Activated CD4-positive, alpha-beta T cell treated with anti-CD3 and anti-CD28 coated beads, Interleukin-2, amount 50 U/mL, for 48 hours (primary cell): ENCODE measurements around the gene TSEN15.
A peak's percentile ranks its signal among the peaks of the same experiment; 100 is the strongest.
"Not testable (repeated sequence)": the region's sequence is repeated elsewhere in the genome, so short reads cannot be mapped to it uniquely, and the experiment has no call there.

ENCODE experiments used
- DNase-seq, 2 experiments: peaks; one replicate each; pipeline ENCODE4 v3.0.0-alpha.2; 2020

The TSEN15 gene

DNA sequence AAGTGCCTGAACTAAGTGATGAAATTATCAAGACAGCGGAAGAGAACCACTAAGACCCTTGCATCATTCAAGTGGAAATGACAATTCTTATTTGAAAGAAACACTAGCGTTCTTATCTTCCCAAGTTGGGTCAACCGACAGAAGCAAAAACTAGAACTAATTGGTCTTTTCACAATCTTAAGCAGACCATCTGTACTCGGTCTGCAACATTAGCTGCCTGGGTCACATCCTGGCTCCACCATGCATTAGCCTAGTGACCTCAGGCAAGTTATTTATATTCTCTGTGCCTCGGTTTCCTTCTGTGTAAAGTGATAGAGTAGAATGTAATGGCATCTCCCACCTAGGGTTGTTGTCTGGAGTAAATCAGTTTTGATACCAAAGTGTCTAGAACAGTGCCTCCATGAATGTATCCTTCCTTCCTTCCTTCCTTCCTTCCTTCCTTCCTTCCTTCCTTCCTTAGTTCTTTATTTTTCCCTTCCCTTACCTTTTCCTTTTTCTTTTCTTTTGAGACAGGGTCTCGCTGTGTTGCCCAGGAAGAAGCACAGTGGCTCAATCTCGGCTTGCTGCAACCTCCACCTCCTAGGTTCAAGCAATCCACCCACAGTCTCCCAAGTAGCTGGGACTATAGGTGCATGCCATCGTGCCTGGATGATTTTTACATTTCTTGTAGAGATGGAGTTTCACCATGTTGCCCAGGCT lies 20.0 kb upstream of the TSEN15 start:
- no peak for DNase-seq

DNA sequence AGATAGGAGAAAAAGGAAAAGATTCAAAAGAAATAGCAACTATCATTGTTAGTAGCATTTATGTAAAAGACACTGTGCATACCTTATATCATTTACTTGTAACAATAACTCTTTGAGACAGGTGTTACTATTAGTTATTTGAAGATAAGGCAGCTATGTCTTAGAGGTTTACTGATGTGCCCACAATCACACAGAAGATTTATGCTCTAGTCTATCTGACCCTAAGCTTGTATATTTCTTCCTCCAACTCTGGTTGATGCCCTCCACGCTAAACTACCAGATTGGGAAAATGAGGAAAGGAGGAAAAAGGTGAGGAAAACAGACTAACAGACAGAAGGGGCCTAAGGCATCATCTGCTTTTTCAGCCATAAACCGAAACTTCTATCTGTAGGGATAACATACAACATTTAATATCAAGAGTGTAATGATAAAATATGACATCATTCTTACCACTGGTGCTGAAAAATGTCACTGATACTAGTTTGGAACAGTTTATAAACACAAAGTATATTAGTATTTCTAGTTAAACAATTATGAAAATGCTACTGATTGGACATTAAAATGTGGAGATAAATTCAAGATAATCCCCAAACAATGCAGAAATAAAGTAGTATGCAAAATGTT lies 19.1 kb upstream of the TSEN15 start:
- no peak for DNase-seq

DNA sequence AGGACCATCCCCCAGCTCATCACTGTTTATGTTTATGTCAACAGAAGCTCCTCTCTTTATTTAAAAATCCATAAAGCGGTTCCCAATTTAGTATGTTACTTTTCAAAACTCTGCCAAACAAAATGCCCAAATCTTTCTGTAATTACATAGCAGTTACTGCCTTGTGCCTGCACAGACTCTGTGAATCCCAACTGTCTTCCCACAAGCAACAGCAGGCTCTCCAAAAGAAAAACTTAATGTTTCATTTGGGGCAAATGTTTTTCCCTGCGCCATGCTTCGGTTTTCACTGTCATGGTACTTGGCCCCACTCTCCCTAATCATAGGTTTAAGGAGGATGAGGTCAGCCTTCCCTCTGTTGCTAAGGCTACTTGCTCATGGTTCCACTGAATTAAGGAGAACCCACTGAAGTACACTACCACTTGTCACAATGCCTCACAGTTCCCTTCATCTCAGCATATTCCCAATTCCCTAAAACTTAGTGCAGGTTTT lies 18.6 kb upstream of the TSEN15 start:
- no peak for DNase-seq

DNA sequence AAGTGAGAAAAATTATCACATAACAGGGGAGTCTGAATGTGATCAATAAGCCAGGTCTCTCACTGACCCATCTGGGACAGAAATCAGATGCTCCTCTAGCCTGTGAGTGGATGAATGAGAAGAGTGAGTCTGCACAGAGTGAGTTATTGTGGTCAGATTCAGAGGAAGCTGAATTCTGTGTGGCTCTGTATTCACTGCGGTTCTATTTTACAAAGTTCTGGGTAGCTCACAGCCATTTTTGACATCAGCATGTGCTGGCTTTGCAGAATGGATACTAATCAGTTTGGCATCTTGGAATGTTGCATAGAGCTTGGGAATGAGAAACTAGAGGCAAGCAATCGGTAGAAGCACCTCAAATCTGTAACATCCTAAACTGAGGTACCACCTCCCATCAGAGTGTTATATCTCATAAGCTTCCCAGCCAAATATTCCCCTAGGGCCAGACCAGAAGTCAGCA lies 17.8 kb upstream of the TSEN15 start:
- DNase-seq = no peak

DNA sequence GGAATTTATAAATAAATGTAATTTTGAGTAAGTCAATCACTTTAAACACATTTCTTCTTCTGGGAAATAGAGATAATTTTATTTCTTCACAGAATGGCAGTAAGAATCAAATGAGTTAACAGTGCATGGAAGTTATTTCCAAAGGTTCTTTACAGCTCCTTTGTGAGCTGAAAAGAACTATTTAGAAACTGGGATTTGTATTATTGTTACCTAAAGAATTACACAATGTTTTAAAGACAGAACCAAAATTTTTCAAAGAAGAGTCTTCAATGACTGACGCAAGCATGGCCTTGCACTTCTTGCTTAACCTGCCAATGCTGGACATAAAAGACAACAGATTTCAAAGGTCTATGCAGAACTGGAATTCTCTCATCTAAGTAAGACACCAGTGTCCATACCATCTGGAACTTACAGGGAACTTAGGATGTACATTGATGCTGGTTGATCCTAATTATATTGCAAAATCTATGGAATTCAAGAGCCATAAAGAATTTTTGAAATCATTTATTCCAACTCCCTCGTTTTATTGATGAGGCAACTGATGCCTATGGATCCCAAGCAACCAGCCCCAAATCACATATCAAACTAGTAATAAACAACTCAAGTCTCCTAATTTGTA lies 16.7 kb upstream of the TSEN15 start:
- DNase-seq = no peak

DNA sequence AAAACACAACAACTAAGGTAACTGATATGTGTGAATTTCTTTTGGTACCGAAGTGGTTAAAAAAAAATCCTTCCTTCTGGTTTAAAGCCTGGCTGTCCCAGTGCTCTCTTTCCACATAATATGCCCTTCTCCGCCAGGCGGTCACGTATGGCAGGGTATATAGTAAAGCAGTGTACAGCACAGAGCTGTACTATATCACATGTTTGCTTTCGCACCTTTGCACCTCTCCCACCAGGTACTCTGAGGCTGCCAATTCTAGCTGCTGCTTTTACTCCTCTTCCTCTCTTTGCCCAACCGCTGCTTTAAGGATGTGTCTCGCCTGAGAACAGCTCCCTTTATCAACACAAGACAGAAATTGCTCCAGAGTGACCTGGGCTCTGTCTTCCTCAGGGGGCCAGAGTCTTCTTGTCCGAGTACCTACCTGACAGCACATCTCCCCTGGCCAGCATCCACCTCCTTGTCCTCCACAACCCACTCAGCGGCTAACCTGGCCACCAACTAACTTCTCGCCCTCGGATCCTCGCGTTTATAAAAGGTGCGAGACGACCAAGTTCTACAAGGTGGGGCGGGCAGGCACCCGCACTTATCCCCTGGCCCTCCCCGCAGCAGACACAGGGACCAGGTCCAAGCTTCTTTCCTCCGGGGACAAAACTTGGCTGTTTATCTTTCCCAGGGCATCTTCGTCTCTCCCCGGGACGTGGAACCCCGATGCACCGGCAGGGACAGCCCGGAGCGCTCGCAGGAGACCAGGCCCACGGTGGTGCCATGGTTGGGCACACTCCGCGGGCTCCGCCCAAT lies 15.6 kb upstream of the TSEN15 start:
- DNase-seq = peak in 1 of 2 experiments; percentile 8

DNA sequence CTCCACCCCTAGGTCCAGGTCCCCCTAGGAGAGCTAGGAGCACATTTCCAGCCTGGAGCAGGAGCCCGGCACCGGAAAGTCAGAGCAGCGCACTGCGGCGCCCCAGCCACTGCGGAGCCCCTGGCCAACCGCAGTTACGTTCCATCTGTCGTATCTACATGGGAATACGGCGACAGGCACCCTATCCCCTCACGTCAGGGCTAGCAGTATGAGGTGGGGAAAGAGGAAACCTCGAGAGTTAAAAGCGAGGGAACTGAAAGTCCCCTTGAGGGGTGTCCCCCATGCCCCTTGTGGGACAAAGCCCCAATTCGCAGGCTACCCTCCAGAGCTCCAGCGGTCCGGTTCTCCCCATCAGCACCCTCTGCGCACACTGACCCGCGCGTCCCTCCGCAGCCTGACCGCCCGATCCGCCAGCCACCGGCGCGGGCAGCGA lies 15.0 kb upstream of the TSEN15 start:
- peak; percentile 13 to 24 for DNase-seq

DNA sequence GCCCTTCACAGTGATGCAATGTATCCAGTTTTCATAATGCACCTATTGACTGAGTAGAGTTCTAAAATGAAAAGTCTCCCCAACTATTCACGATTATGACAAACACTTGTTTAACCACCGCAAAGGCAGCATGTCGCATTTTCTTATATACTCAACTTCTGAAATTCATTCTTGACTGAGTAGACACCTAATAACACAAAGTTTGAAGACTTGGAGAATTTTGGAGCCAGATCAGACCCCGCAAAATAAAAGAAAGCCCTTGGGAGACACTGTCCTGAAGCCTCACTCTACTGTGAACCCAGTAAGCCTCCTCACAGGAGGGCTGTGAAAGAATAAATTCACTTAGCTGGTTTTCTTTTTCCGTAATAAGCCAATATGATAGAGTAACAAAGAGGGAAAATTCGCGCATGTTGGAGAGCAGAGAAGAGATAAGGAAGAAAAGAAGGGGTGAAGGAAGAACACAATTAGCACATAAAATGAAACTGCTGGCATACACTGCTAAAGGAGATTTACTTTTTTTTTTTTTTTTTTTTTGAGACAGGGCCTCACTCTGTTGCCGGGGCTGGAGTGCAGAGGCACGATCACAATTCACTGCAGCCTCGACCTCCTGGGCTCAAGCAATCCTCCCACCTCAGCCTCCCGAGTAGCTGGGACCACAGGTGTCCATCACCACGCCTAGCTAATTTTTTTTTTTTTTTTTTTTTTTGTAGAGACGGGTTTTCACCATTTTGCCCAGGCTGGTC lies 13.5 kb upstream of the TSEN15 start:
- DNase-seq = no peak

DNA sequence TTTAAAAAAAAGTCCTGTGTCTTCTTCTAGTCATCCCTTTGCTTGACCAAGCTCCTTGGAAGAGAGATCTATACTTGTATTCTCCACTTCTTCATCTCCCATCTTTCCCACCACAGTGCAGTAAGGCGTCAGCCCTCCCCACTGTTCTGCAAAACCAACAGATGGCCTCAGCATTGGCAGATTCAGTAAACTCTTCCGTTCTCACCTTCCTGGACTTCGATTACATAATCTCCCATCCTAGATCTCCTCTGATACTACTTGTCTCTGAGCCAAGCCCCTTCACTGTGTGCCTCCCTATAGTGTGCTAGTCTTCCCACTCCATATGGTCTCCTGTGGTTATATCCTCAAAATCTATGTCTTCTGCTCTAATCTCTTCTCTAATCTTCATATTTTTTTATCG lies 12.4 kb upstream of the TSEN15 start:
- no peak for DNase-seq

DNA sequence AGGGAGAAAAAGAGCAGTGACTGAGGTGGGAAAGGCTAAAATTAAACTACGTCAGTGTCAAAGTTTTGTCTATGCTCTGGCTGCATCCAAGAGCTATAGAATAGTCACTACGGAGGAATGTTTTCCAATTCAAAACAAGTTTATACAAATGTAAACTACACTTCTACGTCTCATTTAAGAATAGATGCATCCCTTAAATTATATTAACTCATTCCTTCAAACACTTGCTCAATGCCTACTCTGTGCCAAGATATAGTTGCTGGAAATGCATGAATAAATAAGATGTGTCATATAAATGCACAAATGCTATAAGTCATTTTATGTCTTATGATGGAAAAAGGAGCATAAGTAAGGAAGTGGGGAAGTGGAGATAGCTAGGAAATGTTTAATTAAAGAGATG lies 9.8 kb upstream of the TSEN15 start:
- no peak for DNase-seq

DNA sequence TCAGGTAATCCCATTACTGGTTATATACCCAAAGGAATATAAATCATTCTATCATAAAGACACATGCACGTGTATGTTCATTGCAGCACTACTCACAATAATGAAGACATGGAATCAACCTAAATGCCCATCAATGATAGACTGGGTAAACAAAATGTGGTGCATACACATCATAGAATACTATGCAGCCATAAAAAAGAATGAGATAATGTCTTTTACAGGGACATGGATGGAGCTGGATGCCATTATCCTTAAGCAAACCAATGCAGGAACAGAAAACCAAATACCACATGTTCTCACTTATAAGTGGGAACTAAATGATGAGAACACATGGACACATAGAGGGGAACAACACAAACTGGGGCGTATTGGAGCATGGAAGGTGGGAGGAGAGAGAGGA lies 8.2 kb upstream of the TSEN15 start:
- not testable (repeated sequence) for DNase-seq

DNA sequence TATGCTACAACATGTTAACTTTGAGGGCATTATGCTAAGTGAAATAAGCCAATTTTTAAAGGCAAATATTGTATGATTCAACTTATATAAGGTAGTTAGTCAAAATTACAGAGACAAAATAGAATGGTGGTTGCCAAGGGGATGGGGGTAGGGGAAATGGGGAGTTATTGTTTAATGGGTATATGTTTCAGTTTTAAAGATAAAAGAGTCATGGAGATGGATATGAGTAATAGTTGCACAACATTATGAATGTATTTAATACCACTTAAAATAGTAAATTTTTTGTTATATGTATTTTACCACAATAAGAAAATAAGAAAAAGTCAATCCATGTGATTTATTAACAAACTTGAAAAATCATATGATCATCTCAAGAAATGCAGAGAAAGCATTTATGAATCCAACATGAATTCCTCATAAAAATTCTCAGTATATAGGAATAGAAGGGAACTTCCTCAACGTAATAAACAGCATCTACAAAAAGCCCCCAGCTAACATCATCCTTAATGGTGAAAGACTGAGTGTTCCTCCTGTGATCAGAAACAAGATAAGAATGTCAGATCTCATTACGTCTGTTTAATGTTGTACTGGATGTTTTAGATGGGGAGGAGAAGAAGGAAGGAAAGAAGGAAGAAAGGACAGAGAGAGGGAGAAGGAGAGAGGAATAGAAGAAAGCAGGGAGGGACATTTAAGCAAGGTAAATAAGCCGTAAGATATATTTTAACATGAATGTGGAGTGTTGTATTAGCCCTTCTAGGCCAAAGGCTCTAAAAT lies 6.7 kb upstream of the TSEN15 start:
- no peak for DNase-seq

DNA sequence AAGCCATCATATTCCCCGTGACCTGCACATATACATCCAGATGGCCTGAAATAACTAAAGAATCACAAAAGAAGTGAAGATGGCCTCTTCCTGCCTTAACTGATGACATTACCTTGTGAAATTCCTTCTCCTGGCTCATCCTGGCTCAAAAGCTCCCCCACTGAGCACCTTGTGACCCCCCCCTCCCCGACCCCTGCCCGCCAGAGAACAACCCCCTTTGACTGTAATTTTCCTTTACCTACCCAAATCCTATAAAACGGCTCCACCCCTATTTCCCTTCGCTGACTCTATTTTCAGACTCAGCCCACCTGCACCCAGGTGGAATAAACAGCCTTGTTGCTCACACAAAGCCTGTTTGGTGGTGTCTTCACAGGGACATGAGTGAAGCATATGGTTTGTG lies 4.0 kb upstream of the TSEN15 start:
- not testable (repeated sequence) for DNase-seq

DNA sequence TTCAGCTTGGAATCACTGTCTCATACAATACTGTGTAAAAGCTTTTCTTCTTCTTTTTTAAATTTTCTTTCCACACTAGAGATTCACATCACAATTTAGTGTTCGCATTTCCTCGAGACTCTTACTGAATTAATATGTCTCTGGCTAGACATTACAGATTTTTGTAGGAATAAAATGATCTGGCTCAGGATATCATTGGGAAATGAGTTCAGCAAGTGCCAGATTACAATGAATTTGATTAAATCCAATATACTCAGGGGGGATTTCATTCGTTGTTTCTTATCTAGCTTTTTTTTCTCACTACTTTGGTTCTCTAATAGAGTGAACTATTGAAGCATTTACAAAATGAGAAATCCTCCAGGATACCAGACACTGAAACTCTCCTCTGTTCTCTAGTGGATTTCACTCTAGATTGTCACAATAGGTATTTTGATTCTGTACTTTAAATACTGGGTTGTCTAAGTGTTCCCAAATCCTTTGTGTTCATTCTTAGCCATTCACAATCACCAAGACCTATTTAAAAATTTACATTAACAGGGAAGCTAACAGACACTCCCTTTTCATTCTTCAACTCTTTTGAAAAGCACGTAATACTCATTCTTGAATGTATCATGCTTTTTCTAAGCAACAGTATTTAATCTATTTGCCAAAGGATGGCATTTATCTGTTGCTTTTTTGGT lies 2.8 kb upstream of the TSEN15 start:
- DNase-seq = no peak

DNA sequence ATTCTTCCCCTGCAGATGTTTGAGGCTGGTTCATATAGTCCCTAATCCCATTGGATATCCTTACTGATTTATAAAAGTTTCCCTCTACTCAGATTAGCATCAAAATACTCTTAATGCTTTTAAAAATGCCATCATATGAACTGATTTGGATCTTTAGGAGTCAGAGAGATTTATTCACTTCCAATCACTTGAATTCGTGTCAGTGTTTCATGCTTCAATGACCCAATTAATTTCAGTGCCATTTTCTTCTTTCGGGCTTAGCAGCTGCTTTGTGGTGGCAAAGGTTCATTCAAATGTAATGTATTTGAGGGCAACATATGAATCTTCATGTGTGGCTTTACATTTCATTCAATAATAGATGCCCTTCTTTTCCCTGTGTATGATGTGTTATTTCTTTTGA lies 2.2 kb upstream of the TSEN15 start:
- DNase-seq = no peak

DNA sequence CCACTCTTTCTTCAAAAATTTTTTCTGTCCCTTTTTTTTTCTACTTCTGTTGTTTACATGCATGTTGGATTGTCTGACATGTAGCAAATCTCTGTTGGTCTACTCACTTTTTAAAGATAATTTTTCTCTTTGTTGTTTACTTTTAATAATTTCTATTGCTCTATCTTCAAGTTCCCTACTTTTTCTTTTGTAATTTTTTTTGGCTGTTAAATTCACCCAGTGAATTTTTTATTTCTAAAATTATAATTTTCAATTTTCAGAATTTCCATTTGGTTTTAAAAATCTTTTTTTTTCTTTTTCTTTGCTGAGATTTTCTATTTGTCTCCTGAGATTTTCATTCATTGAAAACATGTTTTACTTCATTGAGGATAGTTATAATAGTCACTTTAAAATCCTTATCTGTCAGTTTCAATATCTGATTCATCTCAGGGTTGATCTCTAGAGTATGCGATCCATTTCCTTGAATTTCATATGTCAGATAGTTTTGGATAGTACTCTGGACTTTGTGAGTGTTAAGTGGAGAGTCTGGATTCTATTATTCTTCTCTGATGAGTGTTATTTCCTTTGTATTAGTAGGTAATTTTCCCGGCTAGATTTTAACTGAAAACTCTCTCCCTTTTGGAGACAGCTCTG lies 1.6 kb upstream of the TSEN15 start:
- no peak for DNase-seq

DNA sequence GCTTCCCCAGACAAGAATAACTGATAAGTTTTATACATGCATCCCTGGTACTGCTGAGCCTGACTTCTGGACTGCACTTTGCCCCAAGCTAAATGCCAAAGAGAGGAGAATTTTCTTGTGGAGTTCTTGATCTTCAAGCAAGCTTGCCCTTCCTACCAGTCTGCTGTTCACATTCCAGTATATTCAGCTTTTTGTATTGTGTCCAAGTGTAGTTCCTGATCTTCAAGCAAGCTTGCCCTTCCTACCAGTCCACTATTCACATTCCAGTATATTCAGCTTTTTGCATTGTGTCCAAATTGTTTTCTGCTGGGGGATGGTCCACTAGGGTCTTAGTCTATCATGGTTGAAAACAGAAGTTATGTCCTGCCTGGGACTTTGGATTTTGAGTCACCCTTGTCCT lies 894 bp upstream of the TSEN15 start:
- no peak for DNase-seq

DNA sequence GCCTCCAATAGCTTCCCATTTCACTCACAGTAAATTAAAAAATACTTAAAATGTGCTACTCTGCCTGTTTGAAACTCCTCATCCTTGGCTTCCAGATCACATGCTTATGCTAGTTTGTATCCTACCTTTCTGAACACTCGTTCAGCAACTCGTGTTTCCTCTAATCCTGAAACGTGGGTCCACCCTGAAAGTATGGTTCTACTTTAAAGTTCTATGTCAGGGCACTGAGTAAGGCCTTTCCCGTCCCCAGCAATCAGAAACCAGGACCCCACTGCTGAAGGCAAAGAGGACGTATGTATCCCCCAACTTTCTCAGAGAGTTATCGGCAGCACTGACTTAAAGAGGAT lies 419 bp upstream of the TSEN15 start:
- DNase-seq = no peak

DNA sequence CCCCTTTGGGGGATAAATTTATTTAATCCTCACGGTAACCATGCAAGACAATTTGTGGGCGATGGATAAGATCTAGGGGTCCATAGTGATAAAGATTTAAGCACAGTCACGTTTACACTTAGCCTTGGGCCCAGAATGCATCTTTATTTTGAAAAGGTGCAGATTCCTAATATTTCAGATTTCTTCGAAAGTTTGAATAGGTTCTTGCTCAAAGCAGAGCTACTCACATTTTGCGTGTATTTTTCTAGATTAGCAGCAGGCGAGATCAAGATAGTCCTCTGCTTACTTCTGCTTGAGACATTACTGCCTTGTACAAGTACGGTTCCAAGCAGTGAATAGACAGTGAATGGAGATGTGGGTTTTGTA lies 647 bp downstream of the TSEN15 start:
- no peak for DNase-seq

DNA sequence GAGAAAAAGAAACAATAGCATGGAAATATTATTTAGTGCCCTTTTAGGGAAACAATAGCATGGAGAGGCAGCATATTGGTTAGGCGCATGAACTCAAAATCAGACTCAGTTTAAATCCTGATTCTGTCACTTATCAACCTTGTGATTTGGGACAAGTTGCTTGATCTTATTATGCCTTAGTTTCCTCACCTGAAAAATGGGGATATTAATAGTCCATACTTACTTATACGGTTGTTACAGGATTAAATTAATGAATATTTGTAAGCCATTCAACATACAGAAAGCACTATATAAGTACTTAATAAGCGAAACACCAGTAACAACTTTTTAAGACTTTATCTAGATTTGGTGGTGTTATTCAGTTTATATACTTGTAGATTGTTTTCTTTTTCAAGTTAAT lies 1.2 kb downstream of the TSEN15 start:
- no peak for DNase-seq

DNA sequence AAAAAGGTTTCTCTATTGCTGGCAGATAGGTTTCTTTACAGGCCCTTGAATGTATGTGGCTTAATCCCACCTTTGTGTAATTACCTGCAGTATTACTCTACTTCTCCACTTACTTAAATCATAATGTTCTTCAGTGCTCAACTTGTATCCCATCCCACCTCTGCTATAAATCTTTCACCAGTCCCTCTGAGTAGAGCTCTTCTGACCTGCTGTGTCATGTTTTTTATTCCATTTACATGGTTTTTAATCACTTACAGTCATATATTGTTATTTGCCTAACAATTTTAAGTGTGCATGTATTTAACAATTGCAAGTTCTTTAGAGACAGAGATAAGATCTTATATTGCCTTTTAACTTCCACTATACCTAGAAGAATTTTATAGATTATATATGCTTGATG lies 2.4 kb downstream of the TSEN15 start:
- DNase-seq = no peak
